ENCODE measurements around the gene CHRDL1. TPM values are rescaled to one million over a fixed set of nuclear protein-coding genes. Genes with fewer than 3 reads are reported as not detected.

CHRDL1 gene
- total RNA-seq, 1 experiment from 2014 or later: 2.7 TPM

DNA sequence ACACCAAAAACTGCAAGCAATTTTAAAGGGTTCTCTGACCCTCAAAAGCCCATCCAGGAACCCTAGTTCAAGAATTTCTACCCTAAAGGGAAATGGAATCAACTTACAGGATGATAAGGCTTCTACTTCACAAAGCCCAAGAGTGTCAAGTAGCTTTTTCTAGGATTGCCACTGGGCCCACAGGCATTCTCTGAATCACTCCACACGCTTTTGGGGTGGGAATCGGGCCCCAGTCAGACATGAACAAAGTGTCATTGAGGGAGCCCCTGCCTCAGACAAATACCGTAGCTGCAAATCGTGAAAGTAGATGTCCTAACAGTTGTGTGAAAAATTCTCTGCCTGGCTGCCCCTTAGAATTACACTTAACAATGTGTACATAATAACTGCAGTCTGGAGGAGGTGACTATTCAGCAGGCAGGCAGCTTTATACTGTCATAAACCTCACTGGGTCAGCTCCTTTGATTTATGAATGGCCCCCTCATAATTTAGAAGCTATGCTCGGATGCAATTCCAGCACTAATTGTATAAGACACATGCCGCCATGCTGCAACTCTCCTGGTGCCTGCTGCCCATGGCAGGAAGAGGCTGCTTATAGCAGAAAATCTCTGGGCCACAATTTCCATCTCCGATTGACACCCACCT is 36.7 kb downstream of the CHRDL1 start:
- Histone ChIP-seq H3K4me1 (no peaks in the 10 kb centered on the region; the same call in 1 of the 2 replicates), H3K36me3 (no peaks in the 10 kb centered on the region), H3K27ac (no peak overlapping the region), H3K4me3 (no peak overlapping the region), H3K9me3 (replicated peaks) (0 out of 2 replicates have a peak, but pooled peaks cover 3% of the 10 kb centered on the region), H3K27me3 (no peaks in the 10 kb centered on the region)
- peak in 1 of 2 experiments; percentile 12 for DNase-seq

DNA sequence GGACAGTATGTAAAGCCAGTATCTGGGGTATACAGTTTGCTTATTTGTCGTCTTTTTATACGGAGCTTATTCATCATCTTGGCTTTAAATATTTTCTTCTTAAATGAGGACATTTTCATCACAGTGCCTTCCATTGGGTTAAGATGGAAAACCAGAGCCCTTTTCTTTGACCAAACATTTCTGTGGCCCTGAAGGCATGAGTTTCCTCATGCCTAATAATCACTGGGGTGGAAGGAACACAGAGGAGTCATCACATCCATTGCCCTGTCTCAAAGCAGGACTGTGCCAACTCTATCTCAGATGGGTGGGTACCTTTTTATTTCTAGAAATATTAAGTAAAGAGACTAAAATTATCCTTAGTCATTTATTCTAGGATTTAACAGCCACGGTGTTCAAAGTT is 40.0 kb downstream of the CHRDL1 start:
- Histone ChIP-seq H3K4me3 (no peak overlapping the region), H3K27ac (no peak overlapping the region), H3K27me3 (no peaks in the 10 kb centered on the region), H3K36me3 (no peaks in the 10 kb centered on the region), H3K4me1 (no peaks in the 10 kb centered on the region; the same call in 1 of the 2 replicates), H3K9me3 (replicated peaks) (0 out of 2 replicates have a peak, but pooled peaks cover 3% of the 10 kb centered on the region)
- no peak for DNase-seq

DNA sequence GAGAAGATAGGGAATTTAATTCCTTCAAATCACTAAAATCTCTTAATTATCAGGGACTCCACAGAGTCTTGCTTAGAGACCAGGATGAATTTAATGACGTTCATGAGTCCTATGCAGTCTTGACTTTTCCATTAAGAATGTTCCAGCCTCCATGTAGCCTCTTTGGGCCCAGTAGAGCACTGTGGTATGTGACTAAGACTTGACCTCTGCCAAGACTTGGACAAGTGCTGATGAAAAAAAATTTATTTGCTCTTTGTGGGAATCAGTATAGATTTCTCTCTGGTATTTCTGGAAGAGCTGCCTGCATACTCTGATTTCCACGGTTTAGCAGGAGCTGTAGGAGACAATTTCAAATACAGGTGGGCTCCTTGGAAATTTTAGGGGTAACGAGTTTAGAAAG is 40.6 kb downstream of the CHRDL1 start:
- Histone ChIP-seq H3K4me1 (no peaks in the 10 kb centered on the region; the same call in 1 of the 2 replicates), H3K4me3 (no peak overlapping the region), H3K27ac (no peak overlapping the region), H3K9me3 (replicated peaks) (0 out of 2 replicates have a peak, but pooled peaks cover 3% of the 10 kb centered on the region), H3K27me3 (no peaks in the 10 kb centered on the region), H3K36me3 (no peaks in the 10 kb centered on the region)
- no peak for DNase-seq

DNA sequence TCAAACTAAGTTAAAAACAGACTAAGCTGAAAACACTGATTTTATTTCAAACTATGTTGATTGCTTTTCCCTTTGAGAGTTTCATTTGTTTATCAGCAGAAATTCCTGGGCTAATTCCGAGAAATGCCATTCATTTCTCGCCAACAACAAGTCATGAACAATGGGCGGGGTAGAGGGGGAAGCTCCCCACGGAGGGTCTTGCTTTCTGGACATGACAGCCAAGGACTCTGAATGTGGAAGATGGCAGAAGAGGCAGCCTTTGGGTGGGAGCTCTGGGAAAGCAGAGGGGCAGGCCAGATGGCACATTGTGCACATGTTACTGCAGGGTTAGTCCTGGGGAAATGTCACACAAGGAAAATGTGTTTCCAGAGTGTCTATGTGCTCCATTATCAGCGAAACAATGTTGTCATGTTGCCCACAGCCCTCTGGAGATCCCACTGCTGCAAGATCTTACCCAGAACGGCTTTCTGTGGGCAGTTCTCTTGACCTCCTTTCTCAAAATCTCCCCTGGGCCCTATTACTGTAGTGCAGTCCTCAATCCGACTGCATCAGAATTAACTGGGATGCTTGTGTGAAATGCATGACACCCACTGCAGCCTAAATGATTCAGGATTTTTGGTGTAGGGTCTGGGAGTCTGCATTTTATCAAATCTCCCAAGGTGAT is 45.0 kb downstream of the CHRDL1 start:
- no peak for DNase-seq
- H3K27ac ChIP-seq: no peak overlapping the region
- no peaks in the 10 kb centered on the region for H3K27me3 ChIP-seq

DNA sequence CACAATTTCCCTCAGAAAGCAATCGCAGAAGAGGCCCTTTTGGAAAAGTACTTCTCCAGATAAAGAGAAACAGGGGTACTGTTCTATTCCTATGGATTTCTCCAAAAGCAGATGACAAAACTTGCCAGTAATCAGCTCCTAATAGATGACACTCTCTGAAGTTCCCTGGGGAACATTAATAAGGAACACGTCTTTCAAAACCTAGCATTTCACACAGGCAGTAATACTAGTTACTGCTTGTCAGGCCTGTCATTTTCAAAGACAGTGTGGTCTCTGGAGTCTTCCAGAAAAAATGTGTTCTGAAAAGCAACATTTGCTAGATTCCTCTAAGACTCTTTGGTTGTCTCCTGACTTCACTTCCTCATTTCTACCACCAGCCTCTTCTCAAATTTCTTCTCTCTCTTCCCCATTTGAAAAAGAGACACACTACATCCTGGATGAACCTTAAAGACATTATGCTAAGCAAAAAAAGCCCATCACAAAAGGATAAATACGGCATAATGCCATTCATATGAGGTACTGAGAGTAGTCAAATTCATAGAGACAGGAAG is 47.3 kb downstream of the CHRDL1 start:
- Histone ChIP-seq H3K4me3 (no peak overlapping the region), H3K27me3 (no peaks in the 10 kb centered on the region), H3K27ac (no peak overlapping the region), H3K36me3 (no peaks in the 10 kb centered on the region), H3K9me3 (replicated peaks) (no peaks in the 10 kb centered on the region), H3K4me1 (no peaks in the 10 kb centered on the region)
- no peak for DNase-seq

More for the DNA sequence above, 45.0 kb downstream of the CHRDL1 start:
- H3K36me3 ChIP-seq: no peaks in the 10 kb centered on the region
- no peak overlapping the region for H3K4me3 ChIP-seq
- H3K4me1 ChIP-seq: no peaks in the 10 kb centered on the region; the same call in 1 of the 2 replicates
- H3K9me3 ChIP-seq (replicated peaks): no peaks in the 10 kb centered on the region

DNA sequence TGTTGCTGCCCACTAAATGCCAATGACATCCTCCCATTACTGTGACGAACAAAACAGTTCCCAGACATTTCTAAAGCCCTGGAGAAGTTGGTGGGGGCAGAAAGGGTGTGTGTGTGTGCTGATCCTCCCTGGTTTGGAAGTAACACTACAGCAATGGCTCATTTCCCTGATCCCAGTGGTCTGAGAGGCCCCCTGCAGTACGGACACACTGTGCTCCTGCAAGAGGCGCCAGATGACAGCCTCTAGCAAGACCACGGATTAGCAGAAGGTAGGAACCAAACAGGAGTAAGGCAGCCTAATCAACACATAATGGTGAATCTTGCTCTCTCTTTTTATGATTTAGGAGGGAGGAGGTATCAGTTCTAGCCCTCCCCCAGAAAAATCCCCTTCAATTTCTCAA is 49.6 kb downstream of the CHRDL1 start:
- Histone ChIP-seq H3K9me3 (replicated peaks) (no peaks in the 10 kb centered on the region), H3K4me3 (no peak overlapping the region), H3K36me3 (no peaks in the 10 kb centered on the region), H3K27ac (no peak overlapping the region), H3K4me1 (no peaks in the 10 kb centered on the region), H3K27me3 (no peaks in the 10 kb centered on the region)
- DNase-seq: no peak

DNA sequence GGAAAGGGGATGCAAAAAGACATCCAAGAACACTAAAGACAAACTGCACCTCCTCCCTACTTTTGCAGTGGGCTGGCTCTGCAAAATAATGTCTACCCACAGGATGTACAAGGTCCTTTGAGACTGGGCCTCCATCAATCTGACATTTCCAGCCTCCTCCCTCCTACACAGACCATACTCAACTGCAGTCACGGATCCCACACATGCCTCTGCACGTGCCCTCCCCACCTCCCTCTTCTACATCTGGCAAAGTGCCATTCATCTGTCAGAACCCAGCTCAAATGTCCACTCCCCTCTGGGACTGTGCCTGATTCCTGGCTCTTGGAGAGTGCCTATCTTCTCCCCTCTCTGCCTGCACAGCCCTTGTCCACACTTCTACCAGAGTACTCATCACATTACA is 50.3 kb downstream of the CHRDL1 start:
- no peak overlapping the region for H3K4me3 ChIP-seq
- no peak overlapping the region for H3K27ac ChIP-seq
- no peaks in the 10 kb centered on the region for H3K36me3 ChIP-seq
- no peaks in the 10 kb centered on the region for H3K9me3 ChIP-seq (replicated peaks)
- H3K27me3 ChIP-seq: no peaks in the 10 kb centered on the region
- H3K4me1 ChIP-seq: no peaks in the 10 kb centered on the region
- DNase-seq: no peak

DNA sequence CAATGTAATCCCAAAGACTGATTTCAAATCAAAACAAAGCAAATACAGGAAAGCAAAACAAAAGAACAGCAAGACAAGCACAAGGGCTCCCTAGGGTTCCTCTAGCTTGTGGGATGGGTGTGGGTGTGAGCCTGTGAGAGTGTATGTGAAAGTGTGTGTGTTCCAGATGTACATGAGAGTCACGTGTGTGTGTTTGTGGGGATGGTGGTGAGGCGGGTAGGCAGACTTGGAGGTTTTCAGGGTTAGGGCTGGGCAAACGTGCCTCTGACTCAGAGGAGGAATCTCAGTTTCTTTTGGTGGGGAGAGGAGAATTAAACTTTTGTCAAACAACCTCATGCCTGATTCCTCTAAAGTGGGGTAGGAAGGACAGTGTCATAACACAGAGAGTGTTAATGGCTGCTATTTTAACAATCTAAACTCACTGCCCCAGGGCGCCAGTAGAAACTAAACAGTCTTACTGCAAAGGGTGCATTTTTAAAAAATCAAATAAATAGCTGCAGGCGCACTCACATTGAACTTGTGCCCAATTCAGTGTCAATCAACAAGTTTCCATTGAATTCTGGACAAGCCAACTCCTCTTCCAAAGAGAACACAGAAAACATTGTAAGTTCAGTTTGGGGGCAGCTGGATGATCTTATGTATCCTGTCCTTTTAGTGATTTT is 51.8 kb downstream of the CHRDL1 start:
- Histone ChIP-seq H3K27ac (no peak overlapping the region), H3K9me3 (replicated peaks) (no peaks in the 10 kb centered on the region), H3K4me1 (no peaks in the 10 kb centered on the region), H3K4me3 (no peak overlapping the region), H3K27me3 (no peaks in the 10 kb centered on the region), H3K36me3 (no peaks in the 10 kb centered on the region)
- DNase-seq: no peak

DNA sequence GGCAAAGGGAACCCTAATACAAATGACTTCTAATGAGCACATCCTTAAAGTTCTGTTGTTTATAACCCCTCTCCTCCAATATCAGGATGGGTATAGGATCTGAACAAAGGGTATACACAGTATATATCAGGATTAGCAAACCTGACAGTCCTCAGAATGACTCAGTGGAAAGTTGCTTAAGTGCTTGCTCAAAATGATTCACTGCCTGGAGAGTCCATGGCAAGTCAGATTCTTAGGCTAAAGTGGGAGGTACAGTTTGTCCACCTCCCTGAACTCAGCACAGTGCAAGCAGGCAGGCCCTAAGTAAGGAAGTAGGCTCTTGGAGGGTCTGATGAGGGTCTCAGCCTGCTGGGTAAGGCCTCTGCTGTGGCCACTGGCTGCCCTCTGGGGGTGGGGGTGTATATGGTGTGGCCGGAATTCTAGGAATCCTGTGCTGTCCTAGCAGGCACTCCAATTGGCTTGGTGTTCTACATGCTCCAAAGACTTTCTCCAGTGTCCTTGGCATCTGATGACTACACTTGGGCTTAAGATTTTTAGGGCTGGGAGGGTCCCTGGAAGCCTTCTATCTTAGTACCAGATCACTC is 54.3 kb downstream of the CHRDL1 start:
- Histone ChIP-seq H3K4me1 (no peaks in the 10 kb centered on the region), H3K27me3 (no peaks in the 10 kb centered on the region), H3K27ac (no peak overlapping the region), H3K9me3 (replicated peaks) (no peaks in the 10 kb centered on the region), H3K36me3 (no peaks in the 10 kb centered on the region), H3K4me3 (no peak overlapping the region)
- no peak for DNase-seq

DNA sequence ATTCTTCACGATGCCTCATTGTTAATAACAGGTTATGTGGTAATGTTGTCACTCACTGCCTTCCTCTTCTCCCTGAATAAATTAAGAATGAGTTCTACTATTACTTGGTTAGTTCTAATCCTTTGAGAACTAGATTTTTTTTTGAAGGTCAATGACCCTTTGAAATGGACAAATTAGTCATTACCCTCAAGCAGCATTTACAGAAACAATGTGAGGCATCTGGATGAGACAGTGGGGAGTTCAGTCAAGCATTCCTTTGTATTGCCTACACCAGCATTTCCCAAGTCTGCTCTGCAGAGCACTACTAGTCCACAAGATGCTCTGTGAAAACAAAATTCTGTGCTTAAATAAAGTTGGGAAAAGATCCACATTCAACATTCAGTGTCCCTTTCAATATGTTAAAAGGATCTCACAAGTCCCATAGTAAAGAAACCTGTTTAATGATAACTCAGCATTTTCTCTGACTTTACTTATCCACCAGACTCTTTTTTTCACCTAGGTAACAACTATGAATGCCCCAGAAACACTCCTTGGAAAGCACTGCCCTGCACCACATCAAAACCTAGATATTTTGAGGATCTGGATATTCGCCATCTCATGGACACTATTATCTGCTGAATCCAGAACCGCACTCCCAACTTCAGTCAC is 60.6 kb downstream of the CHRDL1 start:
- Histone ChIP-seq H3K27me3 (no peaks in the 10 kb centered on the region), H3K36me3 (no peaks in the 10 kb centered on the region), H3K4me3 (no peak overlapping the region), H3K9me3 (replicated peaks) (no peaks in the 10 kb centered on the region), H3K27ac (no peak overlapping the region), H3K4me1 (peaks cover 13% of the 10 kb centered on the region)
- no peak for DNase-seq

DNA sequence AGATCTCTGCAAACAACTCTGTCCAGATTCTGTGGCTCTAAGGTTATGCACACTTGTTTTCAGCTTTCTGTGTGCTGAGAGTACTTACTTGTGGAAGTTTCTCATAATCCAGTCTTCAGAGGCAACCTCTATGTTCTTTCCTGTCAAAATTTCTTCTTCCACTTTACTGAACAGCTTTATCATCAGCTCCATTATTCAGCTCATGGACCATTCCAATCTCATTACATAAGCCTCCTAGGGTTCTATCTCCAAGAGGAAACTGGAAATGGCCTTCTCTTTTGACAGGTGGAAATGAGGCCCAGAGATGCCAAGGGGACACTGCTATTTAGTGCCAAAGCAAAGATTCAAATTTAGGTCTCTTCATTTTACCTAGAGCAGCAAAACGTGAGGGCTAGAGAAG is 61.3 kb downstream of the CHRDL1 start:
- DNase-seq: no peak
- Histone ChIP-seq H3K27ac (no peak overlapping the region), H3K36me3 (no peaks in the 10 kb centered on the region)

DNA sequence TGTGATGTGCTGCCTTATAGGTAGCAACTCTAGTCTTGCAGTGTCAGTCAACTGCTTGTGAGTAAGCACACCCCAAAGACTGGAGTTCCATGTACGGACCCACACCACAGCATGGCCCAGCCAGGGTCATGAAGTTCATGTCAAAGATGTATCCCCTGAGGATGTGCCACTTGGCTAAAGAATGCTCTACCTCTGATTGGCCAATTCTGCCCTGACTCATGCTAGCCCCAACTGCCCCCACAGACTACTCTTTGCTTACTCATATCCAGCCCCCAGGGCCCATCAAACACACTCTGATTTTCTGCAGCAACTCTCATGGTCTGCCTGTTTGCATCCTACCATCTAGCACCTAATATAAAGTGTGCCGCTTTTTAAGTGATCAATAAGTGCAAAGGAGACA is 62.5 kb downstream of the CHRDL1 start:
- H3K27me3 ChIP-seq: no peaks in the 10 kb centered on the region
- peaks cover 13% of the 10 kb centered on the region for H3K4me1 ChIP-seq
- no peak overlapping the region for H3K4me3 ChIP-seq
- no peaks in the 10 kb centered on the region for H3K36me3 ChIP-seq
- no peak for DNase-seq
- no peaks in the 10 kb centered on the region for H3K9me3 ChIP-seq (replicated peaks)
- H3K27ac ChIP-seq: no peak overlapping the region

More for the DNA sequence above, 61.3 kb downstream of the CHRDL1 start:
- Histone ChIP-seq H3K9me3 (replicated peaks) (no peaks in the 10 kb centered on the region), H3K4me1 (peaks cover 13% of the 10 kb centered on the region), H3K27me3 (no peaks in the 10 kb centered on the region), H3K4me3 (no peak overlapping the region)

DNA sequence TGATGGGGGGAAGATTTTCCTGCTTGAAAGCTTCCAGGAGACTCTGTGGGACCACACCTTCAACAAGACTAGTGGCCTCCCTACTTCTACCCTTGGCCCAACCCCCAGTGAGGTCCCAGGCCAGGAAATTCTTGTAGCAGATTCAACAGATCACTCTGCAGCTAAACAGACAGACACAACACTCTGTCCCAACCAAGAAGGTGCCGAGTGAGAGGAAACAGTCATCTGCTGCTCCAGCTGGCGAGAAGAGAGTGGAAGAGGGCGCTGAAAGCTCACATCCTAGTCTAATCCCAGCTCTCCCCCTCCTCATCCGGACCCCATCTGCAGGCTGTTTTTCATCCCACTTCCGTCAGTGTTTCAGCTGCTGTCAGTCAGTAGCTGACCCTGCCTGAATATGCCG is 63.4 kb downstream of the CHRDL1 start:
- H3K27ac ChIP-seq: no peak overlapping the region
- no peak overlapping the region for H3K4me3 ChIP-seq
- no peak for DNase-seq
- H3K4me1 ChIP-seq: peaks cover 13% of the 10 kb centered on the region
- no peaks in the 10 kb centered on the region for H3K27me3 ChIP-seq
- H3K9me3 ChIP-seq (replicated peaks): no peaks in the 10 kb centered on the region
- H3K36me3 ChIP-seq: no peaks in the 10 kb centered on the region

DNA sequence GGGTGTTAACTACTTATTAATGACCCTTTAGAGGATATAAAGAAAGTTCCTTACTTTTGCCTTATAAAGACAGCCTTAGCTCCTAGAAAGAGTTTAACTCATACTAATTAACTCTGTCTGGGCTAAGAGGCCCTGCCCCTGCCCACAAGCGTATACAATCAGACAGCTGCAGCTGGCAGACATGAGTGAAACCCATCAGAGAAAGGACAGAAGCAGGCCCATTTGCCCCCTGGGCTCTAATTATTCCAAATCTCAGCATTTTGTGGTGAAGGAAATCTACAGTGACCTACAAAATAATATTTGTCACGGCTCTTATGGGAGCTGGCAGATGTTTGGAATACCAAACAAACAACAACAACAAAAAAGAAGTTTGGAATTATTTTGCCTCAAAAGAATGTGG is 71.8 kb downstream of the CHRDL1 start:
- H3K36me3 ChIP-seq: no peaks in the 10 kb centered on the region
- peak; percentile 85 to 90 for DNase-seq
- no peaks in the 10 kb centered on the region for H3K9me3 ChIP-seq (replicated peaks)
- H3K27ac ChIP-seq: peak overlapping the region; percentile 89
- peaks cover 33% of the 10 kb centered on the region for H3K4me1 ChIP-seq
- H3K4me3 ChIP-seq: no peak overlapping the region
- H3K27me3 ChIP-seq: no peaks in the 10 kb centered on the region
